HG03095 (cell line): ENCODE data around the gene MECR.

Source experiments
- ATAC-seq: cut with Tn5 transposase; IDR thresholded peaks from one replicate; pipeline ENCODE4 v1.9.1; 2021; ENCODE audit warnings: moderate library complexity; ENCODE audit not compliant: unreplicated experiment

MECR gene

DNA sequence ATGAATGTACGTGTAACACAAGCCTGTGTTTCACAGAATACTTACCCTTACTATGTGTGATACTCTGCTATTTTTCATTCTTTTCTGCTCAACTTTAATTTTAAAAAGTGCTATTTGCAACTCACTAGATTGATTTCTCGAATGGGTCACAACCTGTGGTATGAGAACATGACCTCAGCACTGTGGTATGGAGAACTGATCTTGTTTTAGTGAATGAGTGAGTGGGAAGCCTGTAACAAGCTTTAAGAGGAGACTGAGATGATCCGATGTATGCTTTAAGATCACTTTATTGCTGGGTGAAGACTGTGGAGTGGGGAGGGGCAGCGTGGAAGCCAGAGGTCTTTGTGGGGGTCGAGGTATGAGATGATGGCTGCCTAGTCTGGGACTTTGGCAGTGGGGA is 21.6 kb downstream of the MECR start:
- ATAC-seq = no peak

DNA sequence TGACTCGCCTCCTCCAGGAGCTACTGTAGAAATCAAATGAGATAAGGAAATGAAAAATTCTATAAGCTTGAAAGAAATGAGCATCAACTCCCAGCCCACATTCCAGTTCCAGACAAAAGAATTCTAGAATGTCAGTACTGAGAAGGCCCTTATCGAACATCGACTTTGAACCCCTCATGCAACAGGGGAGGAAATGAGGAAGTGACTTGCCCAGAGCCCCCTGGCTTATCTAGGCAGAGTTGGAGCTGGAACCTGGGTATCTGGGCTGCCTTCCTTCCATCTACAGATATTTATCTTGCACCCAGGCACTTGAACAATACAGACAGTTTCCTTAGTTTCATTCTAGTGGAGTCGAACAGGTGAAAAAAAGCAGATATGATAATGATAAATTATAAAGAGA is 22.3 kb downstream of the MECR start:
- no peak for ATAC-seq

DNA sequence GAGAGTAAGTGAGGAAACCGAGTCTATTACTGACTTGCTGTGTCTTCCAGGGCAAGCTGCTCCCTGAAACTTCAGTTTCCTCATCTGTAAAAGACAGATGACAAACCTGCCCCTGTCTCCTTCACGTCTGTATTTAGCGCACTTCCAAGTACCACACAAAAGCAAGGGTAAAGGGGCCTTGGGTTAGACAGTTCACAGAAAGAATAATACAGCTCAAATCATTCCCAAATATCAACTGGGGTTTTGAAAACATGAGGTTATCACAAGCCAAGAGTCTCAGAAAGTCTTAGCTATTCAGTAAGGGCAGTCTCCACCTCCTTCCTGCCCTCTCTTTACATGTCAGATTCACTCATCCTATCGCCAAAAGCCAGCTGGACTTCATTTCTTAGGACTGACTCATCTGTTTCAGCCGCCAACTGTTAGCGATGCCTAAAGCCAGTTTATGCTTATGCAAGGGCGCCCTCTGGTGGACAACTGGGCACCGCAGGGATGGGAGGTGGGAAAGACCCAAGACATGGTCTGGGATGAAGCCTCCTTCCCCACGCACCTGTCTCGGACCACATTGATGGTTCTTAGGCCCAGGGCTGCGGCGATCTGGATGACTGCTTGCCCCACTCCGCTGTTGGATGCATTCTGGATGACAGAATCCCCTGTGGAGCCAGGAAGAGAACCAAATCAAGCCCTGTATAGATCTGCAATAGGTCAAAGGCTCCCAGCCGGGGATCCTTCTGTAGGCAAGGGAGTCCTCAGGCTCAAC is 28.0 kb downstream of the MECR start:
- ATAC-seq = no peak

DNA sequence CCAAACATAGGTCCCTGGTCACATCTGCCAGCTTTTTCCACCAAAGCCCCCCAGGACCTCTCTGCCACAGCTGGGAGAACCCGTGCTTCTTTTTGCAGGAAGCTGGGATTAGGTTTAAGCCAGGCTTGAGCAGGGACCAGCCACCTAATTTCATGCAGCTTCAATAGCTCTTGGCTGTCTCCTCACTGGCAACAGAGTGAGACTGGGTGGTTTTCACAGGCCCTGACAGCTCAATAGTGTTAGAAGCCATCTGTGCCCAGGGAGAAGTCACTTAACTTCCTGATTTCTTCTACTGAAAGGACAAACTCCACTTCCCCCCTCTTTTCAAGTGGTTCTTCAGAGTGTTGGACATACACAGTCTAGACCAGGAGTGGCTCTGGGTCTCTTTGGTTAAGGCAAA is 28.7 kb downstream of the MECR start:
- ATAC-seq = no peak

DNA sequence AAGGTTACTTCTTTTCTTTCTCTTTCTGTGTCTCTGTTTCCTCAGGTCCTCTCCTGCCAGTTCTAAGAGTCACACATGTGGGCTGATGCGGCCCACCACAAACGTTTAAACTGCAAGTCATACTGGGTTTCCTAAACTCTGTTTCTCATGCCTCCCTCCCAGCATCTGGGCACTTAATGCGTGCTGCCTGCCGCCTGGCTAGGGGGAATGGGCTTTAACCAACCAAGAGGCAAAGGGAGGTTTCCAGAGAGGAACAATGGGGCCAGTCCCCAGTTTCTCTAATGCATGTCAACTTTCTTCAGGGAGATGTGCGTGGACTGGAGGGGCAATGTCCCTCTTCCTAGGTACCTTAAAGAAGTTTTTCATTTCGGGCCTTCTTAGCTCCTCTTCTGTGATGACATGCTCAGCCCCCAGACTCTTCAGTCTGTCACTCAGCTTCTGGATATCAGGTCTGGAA is 29.1 kb downstream of the MECR start:
- no peak for ATAC-seq

DNA sequence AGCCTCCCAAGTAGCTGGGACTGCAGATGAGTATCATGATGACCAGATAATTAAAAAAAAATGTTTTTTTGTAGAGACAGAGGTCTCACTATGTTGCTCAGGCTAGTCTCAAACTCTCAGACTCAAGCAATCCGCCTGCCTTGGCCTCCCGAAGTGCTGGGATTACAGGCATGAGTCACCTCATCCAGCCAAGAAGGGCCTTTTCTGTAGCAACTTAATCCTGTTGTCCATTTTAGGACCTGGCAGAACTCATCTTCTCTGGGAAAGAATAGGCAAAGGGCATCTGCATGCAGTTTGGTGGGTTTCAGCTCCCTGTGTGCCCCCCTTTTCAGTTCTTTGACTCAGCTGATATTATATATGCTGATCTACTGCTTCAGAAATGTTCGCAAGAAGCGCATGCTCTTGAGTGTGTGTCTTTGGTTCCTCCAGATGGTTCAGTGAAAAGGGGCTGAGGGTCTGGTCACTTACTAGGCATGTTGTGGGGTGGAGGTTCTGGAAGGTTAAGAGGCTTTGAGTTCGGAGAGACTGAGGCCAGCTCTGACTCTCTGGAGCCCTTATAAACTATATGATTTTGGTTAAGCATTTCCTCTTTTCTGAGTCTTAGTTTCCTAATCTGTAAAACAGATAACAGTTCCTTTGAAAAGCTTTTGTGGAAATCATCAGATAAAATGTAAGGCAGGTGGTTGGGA is 29.7 kb downstream of the MECR start:
- no peak for ATAC-seq

DNA sequence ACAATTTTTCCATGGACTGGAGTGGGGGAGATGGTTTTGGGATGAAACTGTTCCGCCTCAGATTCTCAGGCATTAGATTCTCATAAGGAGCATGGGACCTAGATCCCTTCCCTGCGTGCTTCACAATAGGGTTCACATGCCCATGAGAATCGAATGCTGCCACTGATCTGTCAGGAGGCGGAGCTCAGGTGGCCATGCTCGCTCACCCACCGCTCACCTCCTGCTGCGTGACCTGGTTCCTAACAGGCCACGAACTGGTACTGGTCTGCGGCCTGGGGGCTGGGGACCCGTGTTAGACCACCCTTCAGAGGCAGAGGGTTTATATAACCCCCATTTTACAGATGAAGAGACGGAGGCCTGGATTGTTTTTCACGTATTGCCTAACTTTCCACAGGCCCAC is 32.7 kb downstream of the MECR start:
- no peak for ATAC-seq

DNA sequence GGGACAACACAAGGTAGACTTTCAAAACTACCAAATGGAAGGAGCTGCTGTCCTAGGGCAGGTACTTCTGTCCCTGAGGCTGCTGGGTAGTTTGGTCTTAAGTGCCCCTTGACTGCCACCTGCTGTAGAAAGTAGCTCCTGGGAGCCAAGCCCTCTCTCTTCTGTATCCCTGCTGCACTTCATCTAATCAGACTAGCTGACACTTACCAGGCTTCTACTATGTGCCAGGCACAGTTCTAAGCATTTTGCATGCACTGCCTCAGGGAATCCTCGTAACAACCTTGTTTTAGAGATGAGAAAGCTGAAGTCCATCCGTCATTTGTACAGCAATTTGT is 33.2 kb downstream of the MECR start:
- ATAC-seq = no peak

DNA sequence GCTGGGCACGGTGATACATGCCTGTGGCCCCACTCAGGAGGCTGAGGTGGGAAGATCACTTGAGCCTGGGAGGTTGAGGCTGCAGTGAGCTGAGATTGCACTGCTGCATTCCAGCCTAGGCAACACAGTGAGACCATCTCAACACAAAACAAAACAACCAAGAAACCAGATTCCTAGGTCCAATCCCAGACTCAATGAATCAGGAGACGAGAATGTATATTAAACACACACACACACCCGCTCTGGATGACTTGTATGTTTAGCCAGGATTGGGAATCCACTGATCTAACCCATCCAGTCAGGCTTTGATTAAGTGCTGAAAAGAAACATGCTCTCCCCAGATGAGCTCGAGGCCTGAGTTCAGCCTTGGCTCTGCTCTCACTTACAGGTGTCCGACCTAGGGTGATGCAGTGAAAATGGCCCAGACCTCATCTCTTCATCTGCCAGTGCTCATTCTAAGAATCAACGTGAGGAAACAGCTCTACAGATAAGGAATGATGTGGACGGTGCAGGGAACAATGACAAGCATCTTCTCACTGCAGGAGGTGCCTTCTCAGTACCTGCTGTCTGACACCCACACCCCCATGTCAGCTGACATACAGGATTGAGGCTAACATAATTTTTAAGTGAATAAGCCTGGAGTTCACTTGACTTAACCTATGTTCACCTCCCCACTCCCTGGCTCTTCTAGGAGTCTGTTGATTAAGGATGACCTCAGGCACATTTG is 33.7 kb downstream of the MECR start:
- no peak for ATAC-seq

DNA sequence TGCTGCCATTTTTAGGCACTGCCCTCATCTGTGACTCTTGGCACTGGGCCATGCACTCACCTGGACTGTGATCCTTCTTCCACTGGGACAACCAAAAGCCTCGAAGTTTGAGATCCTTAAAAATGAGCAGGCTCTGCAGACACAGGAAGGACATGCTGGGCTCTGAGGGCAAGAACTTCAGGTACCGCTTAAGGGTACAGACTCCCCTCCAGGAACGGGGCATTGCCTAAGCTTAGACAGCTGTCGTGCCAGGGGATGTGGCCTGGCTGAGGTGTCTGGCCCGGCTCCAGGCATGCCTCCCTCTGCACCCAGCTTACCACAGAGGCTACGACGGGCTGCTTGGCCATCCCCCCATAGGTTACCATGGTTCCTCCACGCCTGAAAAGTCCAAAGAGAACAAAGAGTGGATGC is 34.8 kb downstream of the MECR start:
- no peak for ATAC-seq

DNA sequence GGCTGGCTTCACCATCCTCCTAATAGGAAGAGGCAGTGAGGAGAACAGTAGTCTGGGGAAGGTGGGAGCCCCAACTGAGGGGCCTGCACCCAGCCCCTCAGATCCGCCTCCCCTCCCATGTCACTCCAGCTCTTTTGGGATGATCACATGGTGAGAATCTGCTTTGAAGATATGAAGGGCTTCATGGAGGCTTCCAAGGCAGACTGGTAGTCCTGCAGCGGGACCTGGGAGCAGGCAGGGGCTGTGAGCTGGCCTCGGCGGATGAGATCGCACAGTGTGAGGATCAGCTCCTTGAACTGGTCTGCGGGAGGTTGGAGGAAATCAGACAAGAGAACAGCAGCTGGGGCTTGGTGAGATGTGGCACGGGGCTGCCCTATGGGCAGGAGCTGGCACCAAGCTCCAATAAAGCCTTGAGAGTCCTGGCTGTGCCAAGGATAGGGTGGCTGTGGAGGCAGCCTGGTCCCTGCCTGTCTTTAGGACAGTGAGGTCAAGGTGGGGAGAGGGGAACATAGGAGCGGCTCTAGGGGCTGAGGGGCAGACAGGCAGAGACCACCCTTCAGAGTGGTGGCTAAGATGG is 36.8 kb downstream of the MECR start:
- ATAC-seq = no peak

DNA sequence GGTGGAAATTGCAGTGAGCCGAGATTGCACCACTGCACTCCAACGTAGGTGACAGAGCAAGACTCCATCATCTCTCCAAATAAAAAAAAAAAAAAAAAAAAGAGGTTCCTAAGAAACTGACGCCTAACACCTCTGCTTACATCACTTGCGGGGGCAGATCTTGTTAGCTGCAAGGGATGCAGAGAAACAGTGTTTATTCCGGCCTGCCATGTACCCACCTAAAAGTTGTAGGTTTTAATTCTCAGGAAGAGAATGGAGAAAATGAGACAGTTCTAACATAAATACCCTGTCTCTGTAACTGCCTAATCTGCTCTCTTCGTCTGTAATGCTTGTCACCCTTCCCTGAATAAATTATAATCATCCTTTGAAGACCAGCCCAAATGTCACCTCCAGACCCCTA is 40.0 kb downstream of the MECR start:
- ATAC-seq = no peak

DNA sequence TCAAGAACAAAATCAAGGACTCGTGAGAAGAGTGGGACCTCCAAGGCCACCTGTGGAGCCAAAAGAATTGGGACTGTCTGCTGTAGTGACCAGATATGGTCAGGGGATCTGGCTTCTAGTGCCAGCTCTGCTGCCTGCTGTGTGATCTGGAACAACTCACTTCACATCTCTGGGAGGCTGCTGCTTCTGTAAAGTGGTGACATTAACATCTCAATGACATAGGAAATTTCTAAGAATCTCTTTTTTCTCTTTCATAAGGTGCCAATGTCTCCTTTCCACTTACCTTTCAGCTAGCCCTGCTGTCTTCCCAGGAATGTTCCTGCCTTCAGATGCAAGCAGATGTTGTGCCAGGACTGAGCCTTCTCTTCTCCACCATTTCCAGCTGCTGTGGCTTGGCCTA is 44.0 kb downstream of the MECR start:
- ATAC-seq = no peak

DNA sequence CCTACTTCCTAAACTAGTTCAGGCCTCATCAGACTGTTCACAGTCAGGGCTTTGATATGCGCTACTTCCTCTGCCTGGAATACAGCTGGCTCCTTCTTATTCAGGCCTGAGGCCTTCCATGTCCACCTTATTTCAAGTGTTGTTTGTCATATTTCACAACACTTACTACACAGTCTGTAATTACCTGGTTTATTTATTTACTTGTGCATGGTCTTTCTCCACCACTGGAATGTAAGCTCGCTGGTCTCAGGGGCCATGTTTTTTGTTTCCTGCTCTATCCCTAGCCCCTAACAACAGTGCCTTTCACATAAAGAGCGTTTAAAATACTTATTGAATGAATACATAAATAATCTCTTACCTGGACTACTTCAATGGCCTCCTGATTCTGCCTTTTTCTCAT is 44.5 kb downstream of the MECR start:
- ATAC-seq = no peak

DNA sequence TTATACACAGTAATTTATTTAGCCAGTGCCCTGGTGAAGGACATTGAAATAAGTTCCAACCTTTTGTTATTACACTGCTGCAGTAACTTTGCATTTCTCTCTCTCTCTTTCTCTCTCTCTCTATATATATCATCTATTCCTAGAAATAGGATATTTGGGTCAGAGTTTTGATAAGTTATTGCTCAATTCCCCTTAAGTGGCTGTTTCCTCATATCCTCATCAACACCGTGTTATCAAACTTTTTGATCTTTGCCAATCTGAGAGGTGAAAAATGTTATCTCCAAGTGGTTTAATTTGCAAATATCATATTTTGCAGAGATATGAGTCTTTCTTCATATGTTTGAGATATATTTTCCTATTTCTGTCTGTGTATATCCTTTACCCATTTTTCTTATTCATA is 47.4 kb downstream of the MECR start:
- no peak for ATAC-seq

DNA sequence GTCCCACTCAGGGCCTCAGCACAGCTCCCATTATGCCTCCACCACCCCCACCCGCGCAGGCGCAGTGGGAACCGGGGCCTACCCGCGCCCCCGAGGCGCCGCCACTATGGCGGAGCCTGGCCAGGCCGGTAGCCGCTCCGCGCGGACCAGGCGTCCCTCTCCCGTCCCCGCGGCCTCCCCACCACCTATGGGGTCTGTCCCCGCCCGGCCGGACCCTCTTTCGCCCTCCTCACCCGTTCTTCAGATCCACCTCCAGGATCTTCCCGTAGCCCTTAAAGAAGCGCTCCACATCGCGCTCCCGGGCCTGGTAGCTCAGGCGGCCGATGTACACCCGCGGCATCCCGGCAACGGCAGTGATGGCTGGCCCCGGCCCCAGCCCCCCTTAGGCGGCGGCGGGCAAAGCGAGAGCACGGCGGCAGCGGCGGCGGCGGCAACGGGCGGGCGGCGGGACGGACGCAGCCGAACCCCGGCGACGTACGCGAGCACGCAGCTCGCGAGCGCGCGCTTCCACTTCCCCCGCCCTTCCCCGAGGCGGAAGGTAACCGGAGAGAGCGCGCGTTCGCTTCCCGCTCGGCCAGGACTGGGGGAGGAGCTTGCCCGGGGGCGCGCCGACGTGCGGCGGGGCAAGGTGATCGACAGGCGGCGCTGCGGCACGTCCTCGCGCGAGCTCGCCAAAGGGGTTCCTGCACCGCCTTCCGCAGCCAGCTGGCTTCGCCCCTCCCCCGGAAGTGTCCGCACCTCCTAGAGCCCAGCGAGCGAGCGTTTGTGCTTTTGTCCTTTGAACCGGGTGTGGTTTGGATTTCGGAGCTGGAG is 49.1 kb downstream of the MECR start, which contains the start of gene SRSF4:
Gene SRSF4 (minus strand): TSS at position 488 of the 813 bp plus-strand sequence. CDS start 148 bp downstream, at position 340.
- peak; percentile 76 for ATAC-seq

DNA sequence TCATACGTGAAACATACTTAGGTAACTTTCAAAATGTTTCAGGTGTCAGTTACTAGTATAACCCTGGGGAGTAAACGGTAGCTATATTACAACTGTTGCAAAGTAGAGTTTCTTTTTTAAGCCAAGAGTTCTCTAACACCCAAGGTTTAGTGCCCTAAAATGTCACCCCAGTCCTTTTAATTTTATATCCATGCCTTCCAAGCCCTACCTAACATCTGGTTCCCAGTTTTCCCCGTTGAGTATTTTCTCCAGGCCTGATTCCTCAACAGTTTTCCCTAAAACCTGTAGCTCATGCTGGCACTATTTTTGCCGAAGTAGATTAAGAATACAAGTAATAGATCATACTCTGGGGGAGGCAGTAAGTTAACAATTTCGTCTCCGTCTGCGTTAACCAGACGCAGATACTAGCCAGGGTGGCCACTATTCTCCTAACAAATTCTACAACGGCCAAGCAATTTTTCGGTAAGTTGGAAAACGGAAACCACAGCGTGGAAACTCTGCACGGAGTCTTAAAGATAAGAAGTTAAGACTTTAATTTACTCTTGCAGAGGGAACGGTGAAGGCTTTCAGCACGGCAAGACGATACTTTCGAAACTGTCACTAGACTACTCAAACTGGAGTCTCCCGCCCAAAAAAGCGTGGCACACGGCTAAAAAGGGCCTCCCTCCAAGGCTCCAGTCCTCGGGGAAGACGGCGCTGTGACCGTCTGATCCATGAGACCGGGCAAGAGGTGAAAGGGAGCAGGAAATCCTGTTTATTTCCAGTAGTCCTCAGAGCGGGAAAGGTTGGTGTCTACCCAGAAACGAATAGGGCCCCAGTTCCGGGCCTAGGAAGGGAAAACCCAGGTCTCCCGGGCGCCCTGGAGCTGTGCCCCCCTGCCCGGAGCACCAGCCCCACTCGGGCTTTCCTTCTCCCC is 50.0 kb downstream of the MECR start:
- no peak for ATAC-seq

DNA sequence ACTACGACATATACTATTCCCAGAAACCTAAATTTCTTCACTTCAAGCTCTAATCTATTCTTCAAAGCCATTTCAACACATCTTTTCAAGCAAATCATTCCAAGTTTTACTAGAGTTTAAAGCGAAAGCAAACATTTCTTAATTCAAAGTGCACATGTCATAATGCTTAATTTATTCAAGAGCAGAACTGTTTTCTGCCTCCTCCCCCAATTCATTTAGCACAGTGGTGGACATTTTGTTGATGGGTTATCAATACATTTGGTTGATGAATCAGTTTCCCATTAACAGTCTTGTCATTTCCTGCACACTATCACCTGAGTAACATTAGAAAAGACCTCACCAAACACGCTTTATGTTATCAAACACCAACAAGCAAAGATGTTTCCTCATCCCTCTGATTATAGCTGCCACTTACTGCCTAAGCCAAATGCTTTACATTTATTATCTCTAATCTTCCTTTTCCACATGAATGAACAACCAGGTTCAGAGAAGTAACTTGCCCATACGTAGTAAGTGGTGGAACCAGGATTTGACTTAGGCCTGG is 51.0 kb downstream of the MECR start:
- ATAC-seq = no peak

DNA sequence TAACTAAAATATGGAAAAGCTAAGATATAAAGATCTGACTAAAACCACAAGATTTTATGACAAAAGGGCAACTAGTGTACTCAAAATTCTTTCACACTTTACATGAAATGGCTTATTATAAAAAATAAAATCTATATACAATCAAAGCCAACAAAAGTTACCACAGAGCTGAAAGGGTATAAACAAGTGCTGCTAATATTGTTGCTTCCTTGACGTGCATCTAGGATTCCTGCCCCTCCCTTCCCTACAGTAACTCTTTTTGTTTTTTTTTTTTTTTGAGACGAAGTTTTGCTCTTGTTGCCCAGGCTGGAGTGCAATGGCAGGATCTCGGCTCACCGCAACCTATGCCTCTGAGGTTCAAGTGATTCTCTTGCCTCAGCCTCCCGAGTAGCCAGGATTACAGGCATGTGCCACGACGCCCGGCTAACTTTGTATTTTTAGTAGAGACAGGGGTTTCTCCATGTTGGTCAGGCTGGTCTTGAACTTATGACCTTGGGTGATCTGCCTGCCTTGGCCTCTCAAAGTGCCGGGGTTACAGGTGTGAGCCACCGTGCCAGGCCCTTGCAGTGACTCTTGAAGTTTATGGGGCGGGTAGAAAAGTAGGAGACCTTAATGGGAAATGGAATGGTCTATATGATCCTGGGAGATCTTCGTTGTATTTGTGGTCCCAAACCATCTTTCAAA is 53.6 kb downstream of the MECR start:
- no peak for ATAC-seq
